PC-9 (cell line): Measurements from ENCODE around the gene TRIM45. TPM values are rescaled to one million over a fixed set of nuclear protein-coding genes. Genes with fewer than 3 reads are reported as not detected.
"Not testable (repeated sequence)": the region's sequence is repeated elsewhere in the genome, so short reads cannot be mapped to it uniquely, and the experiment has no call there.

Experiments
- BruUV-seq: library from RNA; stranded (reverse); fragments of 400-500 nt; replicated peaks from 2 replicates; lab custom pipeline; 2021; lab: Mats Ljungman, UMichigan
- CTCF ChIA-PET: fragments of 300-600 bp; sonication (Branson Sonifier 250); formaldehyde crosslinking; loops from one replicate; lab custom pipeline; 2022; ENCODE audit warnings: antibody characterized with exemption; lab: Charles Lee
- POLR2A ChIA-PET: fragments of 300-600 bp; sonication (Branson Sonifier 250); formaldehyde crosslinking; loops from one replicate; lab custom pipeline; 2022; ENCODE audit warnings: antibody characterized with exemption; ENCODE audit not compliant: unreplicated experiment; lab: Charles Lee
- DNase-seq, 2 experiments: peaks; one replicate each; pipeline versions ENCODE4 v3.0.0 to v3.0.0-alpha.2; 2015 to 2022; ENCODE audit warnings: mixed read lengths in 1 of 2
- H2AFZ ChIP-seq: fragments of 200-600 bp; sonication (generic); 2 replicates; pipeline ENCODE4 v1.8.1; 2017; ENCODE audit warnings: antibody characterized with exemption
- H3F3A ChIP-seq: fragments of 200-600 bp; sonication (generic); 2 replicates; pipeline ENCODE4 v1.8.1; 2017; ENCODE audit warnings: antibody characterized with exemption, mild to moderate bottlenecking, low read depth; ENCODE audit not compliant: insufficient read depth
- H3K27ac ChIP-seq: fragments of 200-600 bp; sonication (generic); 2 replicates; pipeline ENCODE4 v1.6.1; 2016; ENCODE audit warnings: mixed run types
- H3K27me3 ChIP-seq: fragments of 200-600 bp; sonication (generic); 2 replicates; pipeline ENCODE4 v1.6.1; 2016; ENCODE audit warnings: low read depth, mixed run types; ENCODE audit not compliant: insufficient read depth
- H3K36me3 ChIP-seq: fragments of 200-600 bp; sonication (generic); 2 replicates; pipeline ENCODE4 v1.6.1; 2016; ENCODE audit warnings: low read depth, mixed run types
- H3K4me1 ChIP-seq: fragments of 200-600 bp; sonication (generic); replicated peaks from 2 replicates; pipeline ENCODE4 v1.6.1; 2016; ENCODE audit warnings: mixed run types; ENCODE audit not compliant: insufficient read depth
- H3K4me2 ChIP-seq: fragments of 200-600 bp; sonication (generic); 2 replicates; pipeline ENCODE4 v1.6.1; 2017; ENCODE audit warnings: mixed run types
- H3K4me3 ChIP-seq: fragments of 200-600 bp; sonication (generic); 2 replicates; pipeline ENCODE4 v1.6.1; 2016; ENCODE audit warnings: mixed run types
- H3K79me2 ChIP-seq: fragments of 200-600 bp; sonication (generic); 2 replicates; pipeline ENCODE4 v1.6.1; 2017; ENCODE audit warnings: low read depth, mixed run types
- H3K9me2 ChIP-seq: fragments of 200-600 bp; sonication (generic); 2 replicates; pipeline ENCODE4 v1.8.1; 2017; ENCODE audit warnings: mild to moderate bottlenecking; ENCODE audit not compliant: insufficient read depth
- H3K9me3 ChIP-seq: fragments of 200-600 bp; sonication (generic); 2 replicates; pipeline ENCODE4 v1.8.1; 2016; ENCODE audit warnings: low read depth; ENCODE audit not compliant: insufficient read depth
- H4K20me1 ChIP-seq: fragments of 200-600 bp; sonication (generic); 2 replicates; pipeline ENCODE4 v1.8.1; 2017; ENCODE audit not compliant: insufficient read depth
- EZH2 ChIP-seq: fragments of 200-600 bp; sonication (generic); IDR thresholded peaks from 2 replicates; pipeline ENCODE4 v1.8.0; 2017; ENCODE audit warnings: antibody characterized with exemption, low read depth
- intact Hi-C: fragments of 100-400 bp; cut with micrococcal nuclease; formaldehyde crosslinking; loops from one replicate; pipeline ENCODE4 v1.10.0; 2022; ENCODE audit not compliant: unreplicated experiment
- total RNA-seq: library from RNA; stranded (reverse); gene quantifications from 2 replicates; pipeline ENCODE4 v1.2.3, GENCODE V29; 2021
- TF ChIP-seq, protein P1 (sequence below): fragments of 200-600 bp; sonication (generic); conservative IDR thresholded peaks from 2 replicates; pipeline ENCODE4 v1.6.1; 2017; ENCODE audit warnings: mixed run types, antibody characterized with exemption, mild to moderate bottlenecking, moderate library complexity

The TRIM45 gene
- total RNA-seq, 1 experiment from 2014 or later, result 10.0 TPM

DNA sequence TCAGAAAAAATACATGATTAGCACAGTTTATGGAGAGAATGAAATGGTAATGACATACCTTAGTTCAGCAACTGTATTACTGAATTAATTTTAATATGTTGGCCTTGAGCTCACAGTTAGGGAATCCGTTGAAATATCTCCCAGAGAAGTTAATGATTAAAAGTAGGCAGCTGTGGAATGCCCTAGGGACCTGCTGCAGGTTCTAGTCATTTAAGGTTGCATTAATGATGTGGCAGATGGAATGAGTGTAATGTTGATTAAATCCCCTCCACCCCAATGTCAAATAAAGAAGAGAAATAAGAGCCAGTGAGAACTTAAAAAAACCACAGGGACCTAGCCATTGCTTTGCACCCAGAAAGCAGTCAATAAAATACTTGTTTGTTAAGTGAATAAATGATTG is 40.3 kb upstream of the TRIM45 start:
- no peak overlapping the region for H3K27ac ChIP-seq
- ChIA-PET CTCF (no interaction called here), POLR2A (interaction anchor here (0.6 kb wide), 1 partner anchor 767 kb away, joined by 7 read pairs; the partner anchor contains the start of genes GDAP2 and WDR3)
- no peaks in the 10 kb centered on the region for H3K9me2 ChIP-seq
- no peak for DNase-seq
- H3K79me2 ChIP-seq, result no peaks in the 10 kb centered on the region
- no peak overlapping the region for H2AFZ ChIP-seq
- no peak overlapping the region for H3K4me2 ChIP-seq
- no peaks in the 10 kb centered on the region for H4K20me1 ChIP-seq
- no TSS peak for BruUV-seq
- TF ChIP-seq, protein P1, sequence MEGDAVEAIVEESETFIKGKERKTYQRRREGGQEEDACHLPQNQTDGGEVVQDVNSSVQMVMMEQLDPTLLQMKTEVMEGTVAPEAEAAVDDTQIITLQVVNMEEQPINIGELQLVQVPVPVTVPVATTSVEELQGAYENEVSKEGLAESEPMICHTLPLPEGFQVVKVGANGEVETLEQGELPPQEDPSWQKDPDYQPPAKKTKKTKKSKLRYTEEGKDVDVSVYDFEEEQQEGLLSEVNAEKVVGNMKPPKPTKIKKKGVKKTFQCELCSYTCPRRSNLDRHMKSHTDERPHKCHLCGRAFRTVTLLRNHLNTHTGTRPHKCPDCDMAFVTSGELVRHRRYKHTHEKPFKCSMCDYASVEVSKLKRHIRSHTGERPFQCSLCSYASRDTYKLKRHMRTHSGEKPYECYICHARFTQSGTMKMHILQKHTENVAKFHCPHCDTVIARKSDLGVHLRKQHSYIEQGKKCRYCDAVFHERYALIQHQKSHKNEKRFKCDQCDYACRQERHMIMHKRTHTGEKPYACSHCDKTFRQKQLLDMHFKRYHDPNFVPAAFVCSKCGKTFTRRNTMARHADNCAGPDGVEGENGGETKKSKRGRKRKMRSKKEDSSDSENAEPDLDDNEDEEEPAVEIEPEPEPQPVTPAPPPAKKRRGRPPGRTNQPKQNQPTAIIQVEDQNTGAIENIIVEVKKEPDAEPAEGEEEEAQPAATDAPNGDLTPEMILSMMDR, result no peak
- TF ChIP-seq EZH2, result no peak
- no peaks in the 10 kb centered on the region for H3K27me3 ChIP-seq
- no peaks in the 10 kb centered on the region; the same call in none of the 2 replicates for H3K9me3 ChIP-seq
- no peak overlapping the region for H3K4me3 ChIP-seq
- no peaks in the 10 kb centered on the region for H3K36me3 ChIP-seq
- peaks cover 13% of the 10 kb centered on the region for H3F3A ChIP-seq
- intact Hi-C loops, result no loop called here
- H3K4me1 ChIP-seq, result peaks cover 11% of the 10 kb centered on the region

DNA sequence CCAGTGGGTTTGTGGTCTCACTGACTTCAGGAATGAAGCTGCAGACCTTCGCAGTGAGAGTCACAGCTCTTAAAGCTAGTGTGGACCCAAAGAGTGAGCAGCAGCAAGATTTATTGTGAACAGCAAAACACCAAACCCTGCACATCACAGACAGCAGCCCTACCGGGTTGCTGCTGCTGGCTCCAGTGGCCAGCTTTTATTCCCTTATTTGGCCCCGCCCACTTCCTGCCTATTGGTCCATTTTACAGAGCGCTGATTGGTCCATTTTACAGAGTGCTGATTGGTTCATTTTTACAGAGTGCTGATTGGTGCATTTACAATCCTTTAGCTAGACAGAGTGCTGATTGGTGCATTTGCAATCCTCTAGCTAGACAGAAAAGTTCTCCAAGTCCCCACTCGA is 29.8 kb upstream of the TRIM45 start:
- DNase-seq, CTCF ChIA-PET, H3K27me3 ChIP-seq, H3K79me2 ChIP-seq, H4K20me1 ChIP-seq, H3K4me2 ChIP-seq, BruUV-seq, H3K4me3 ChIP-seq, H3K9me3 ChIP-seq, H3K9me2 ChIP-seq, H3K27ac ChIP-seq, H3K36me3 ChIP-seq, intact Hi-C loops, H2AFZ ChIP-seq: not testable (repeated sequence)
- H3F3A ChIP-seq, result peaks cover 30% of the 10 kb centered on the region
- POLR2A ChIA-PET, result interaction anchor here (0.6 kb wide), 1 partner anchor 755 kb away, joined by 3 read pairs; no protein-coding TSS in a partner anchor
- H3K4me1 ChIP-seq, result peaks cover 32% of the 10 kb centered on the region

DNA sequence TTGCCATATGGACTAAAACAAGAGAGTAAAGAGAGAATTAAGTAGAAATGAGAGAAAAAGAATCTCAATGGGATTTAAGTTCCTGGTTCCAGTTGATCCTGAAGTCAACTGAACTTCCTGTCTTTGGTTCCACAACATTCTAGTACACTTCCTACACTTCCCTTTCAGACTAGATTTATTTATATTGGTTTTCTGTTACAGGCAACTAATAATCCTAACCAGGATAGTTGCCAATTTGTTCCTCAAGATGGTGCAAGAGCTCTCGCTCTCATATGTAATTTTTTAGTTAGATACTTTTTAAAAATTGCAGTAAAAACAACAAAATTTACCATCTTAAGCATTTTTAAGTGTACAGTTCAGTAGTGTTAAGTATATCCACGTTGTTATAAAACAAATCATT is 28.8 kb upstream of the TRIM45 start:
- Histone ChIP-seq H3K9me3 (no peaks in the 10 kb centered on the region), H3F3A (peaks cover 33% of the 10 kb centered on the region), H3K4me2 (no peak overlapping the region), H3K27ac (no peak overlapping the region), H3K27me3 (no peaks in the 10 kb centered on the region), H3K79me2 (no peaks in the 10 kb centered on the region), H3K36me3 (no peaks in the 10 kb centered on the region), H3K4me3 (no peak overlapping the region), H3K9me2 (no peaks in the 10 kb centered on the region), H2AFZ (no peak overlapping the region), H4K20me1 (no peaks in the 10 kb centered on the region), H3K4me1 (peaks cover 41% of the 10 kb centered on the region)
- TF ChIP-seq, protein P1, result no peak
- no peak for TF ChIP-seq EZH2
- POLR2A ChIA-PET, result no interaction called here
- CTCF ChIA-PET, result interaction anchor here (0.7 kb wide), 2 partner anchors 363 to 398 kb away, joined by 3 read pairs; no protein-coding TSS in a partner anchor
- no peak for DNase-seq
- no TSS peak for BruUV-seq
- intact Hi-C loops, result no loop called here
